ENCODE data around the gene PDE4C.

The PDE4C gene

GRCh38 chr19:18270326-18270725, 44.1 kb upstream of the PDE4C start:
- H3K4me3 ChIP-seq (ENCODE audit: low read depth, low read length), result no peak overlapping the region
- DNase-seq (ENCODE audit: low read depth), result no peak
- TF ChIP-seq MYC (IDR thresholded peaks at IDR 0.05; ENCODE audit: low read depth, low read length) (no peak), CTCF (IDR thresholded peaks at IDR 0.05; ENCODE audit: low read depth, low read length) (no peak)

GRCh38 chr19:18269070-18269723, 43.0 kb upstream of the PDE4C start:
- H3K4me3 ChIP-seq (ENCODE audit: low read depth, low read length), result no peak overlapping the region
- DNase-seq (ENCODE audit: low read depth), result no peak
- no peak for TF ChIP-seq CTCF (IDR thresholded peaks at IDR 0.05; ENCODE audit: low read depth, low read length)

- no peak for DNase-seq (ENCODE audit: low read depth)
- no peak overlapping the region for H3K4me3 ChIP-seq (ENCODE audit: low read depth, low read length)
- TF ChIP-seq POLR2A (IDR thresholded peaks at IDR 0.05; ENCODE audit: extremely low read depth, insufficient read length) (no peak), MAX (IDR thresholded peaks at IDR 0.05; ENCODE audit: low read depth, low read length) (no peak), MYC (IDR thresholded peaks at IDR 0.05; ENCODE audit: low read depth, low read length) (no peak), CTCF (IDR thresholded peaks at IDR 0.05; ENCODE audit: low read depth, low read length) (no peak)
Observed at GRCh38 chr19:18266771-18267686, 40.8 kb upstream of the PDE4C start.

GRCh38 chr19:18265582-18265981, 39.3 kb upstream of the PDE4C start:
- no peak for DNase-seq (ENCODE audit: low read depth)
- TF ChIP-seq MAX (IDR thresholded peaks at IDR 0.05; ENCODE audit: low read depth, low read length) (no peak), POLR2A (IDR thresholded peaks at IDR 0.05; ENCODE audit: extremely low read depth, insufficient read length) (no peak), CTCF (IDR thresholded peaks at IDR 0.05; ENCODE audit: low read depth, low read length) (no peak), MYC (IDR thresholded peaks at IDR 0.05; ENCODE audit: low read depth, low read length) (no peak)
- H3K4me3 ChIP-seq (ENCODE audit: low read depth, low read length), result no peak overlapping the region

- no peak for DNase-seq (ENCODE audit: low read depth)
- no peak for TF ChIP-seq CTCF (IDR thresholded peaks at IDR 0.05; ENCODE audit: low read depth, low read length)
- no peak for TF ChIP-seq POLR2A (IDR thresholded peaks at IDR 0.05; ENCODE audit: extremely low read depth, insufficient read length)
- TF ChIP-seq MYC (IDR thresholded peaks at IDR 0.05; ENCODE audit: low read depth, low read length), result no peak
- TF ChIP-seq MAX (IDR thresholded peaks at IDR 0.05; ENCODE audit: low read depth, low read length), result no peak
Observed at GRCh38 chr19:18264971-18265540, 38.8 kb upstream of the PDE4C start.

More at GRCh38 chr19:18264971-18265540, 38.8 kb upstream of the PDE4C start:
- H3K4me3 ChIP-seq (ENCODE audit: low read depth, low read length), result no peak overlapping the region
